ENCODE measurements around the gene ABCB8. TPM values are rescaled to one million over a fixed set of nuclear protein-coding genes. Genes with fewer than 3 reads are reported as not detected.
A peak's percentile ranks its signal among the peaks of the same experiment; 100 is the strongest.

ABCB8 gene
- total RNA-seq, 2 donors from 2014 or later: 46.6 to 49.6 TPM

DNA sequence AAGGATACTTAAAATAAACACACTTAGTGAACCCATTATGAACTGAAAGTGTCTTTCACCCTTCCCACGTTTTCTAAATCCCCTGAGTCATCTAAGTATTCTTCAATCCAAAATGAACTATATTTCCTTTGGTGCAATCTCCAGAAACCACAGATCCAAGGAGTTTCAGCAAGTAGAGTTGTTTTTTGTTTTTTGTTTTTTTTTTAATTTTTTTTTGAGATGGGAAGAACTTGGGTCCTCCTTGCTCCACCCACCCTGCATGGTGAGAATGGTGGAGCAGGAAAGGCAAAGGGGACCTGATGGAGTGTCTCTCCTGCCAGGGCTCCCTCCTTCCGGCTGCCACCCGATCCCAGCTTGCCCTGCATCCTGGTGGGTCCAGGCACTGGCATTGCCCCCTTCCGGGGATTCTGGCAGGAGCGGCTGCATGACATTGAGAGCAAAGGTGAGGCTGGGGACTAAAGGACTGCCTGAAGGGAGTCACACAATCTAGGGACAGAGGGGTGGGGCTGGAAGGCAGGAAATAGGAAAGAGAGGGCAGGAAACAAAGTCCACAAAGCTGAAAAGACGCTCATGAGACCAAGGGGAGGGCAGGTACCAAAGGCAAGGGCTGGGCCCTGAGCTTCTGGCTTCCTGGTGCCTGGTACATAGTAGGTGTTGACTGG is 16.1 kb upstream of the ABCB8 start:
- Mint-ChIP-seq H3K27me3 (ENCODE audit: low read depth) (no peaks in the 10 kb centered on the region), H3K9me3 (no peaks in the 10 kb centered on the region), H3K4me3 (peak overlapping the region; percentile 51 to 62), H3K27ac (peak overlapping the region; percentile 71), H3K36me3 (ENCODE audit: insufficient read depth in 2 of 2) (peaks cover 0 to 2% of the 10 kb centered on the region in 2 donors), H3K4me1 (ENCODE audit: low read depth) (peaks cover 78% of the 10 kb centered on the region)
- ATAC-seq (replicated peaks in 1 of 2) (no peak), DNase-seq (no peak)

DNA sequence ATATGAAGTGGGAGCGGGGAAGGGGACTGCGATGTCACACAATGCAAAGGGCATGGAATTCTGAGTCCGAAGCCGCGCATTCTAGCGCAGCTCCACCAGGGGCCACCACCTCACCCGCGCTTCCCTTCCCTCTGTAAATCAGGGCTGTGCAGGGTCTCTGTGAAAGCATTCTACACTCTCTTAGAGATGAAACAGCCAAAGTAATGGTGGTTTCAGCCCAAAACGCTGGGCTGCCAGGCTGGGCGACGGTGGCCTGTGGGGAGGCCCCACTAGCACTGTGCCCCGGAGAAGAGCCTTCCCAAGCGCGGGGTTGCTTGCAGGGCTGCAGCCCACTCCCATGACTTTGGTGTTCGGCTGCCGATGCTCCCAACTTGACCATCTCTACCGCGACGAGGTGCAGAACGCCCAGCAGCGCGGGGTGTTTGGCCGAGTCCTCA is 15.3 kb upstream of the ABCB8 start:
- no peak for DNase-seq

DNA sequence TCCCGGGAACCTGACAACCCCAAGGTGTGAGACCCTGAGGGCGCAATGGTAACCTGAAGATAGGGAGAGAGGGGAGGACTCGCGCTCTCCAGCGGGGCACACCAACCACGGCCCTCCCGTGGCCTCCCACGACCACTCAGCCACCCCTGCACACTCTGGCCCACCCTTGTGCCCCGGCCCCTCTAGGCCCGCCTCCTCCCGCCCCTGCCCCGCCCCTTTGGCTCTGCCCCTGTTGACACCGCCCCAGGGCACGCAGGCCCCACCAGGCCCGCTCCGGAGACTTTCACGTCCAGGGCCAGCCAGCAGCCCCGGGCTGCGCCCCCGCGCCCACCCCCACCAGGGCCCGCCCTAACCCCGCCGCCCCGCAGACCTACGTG is 14.9 kb upstream of the ABCB8 start:
- H3K36me3 Mint-ChIP-seq (ENCODE audit: insufficient read depth in 2 of 2): peaks cover 0 to 2% of the 10 kb centered on the region in 2 donors
- peaks cover 78% of the 10 kb centered on the region for H3K4me1 Mint-ChIP-seq (ENCODE audit: low read depth)
- H3K27me3 Mint-ChIP-seq (ENCODE audit: low read depth): peaks cover 8% of the 10 kb centered on the region
- H3K4me3 Mint-ChIP-seq: peak overlapping the region; percentile 87 to 92
- H3K9me3 Mint-ChIP-seq: no peaks in the 10 kb centered on the region
- ATAC-seq (replicated peaks in 1 of 2) (no peak), DNase-seq (no peak)
- no peak overlapping the region for H3K27ac Mint-ChIP-seq

More for the DNA sequence above, 15.3 kb upstream of the ABCB8 start:
- Mint-ChIP-seq H3K9me3 (no peaks in the 10 kb centered on the region), H3K27ac (no peak overlapping the region), H3K27me3 (ENCODE audit: low read depth) (peaks cover 4% of the 10 kb centered on the region), H3K36me3 (ENCODE audit: insufficient read depth in 2 of 2) (peaks cover 0 to 2% of the 10 kb centered on the region in 2 donors), H3K4me3 (peak overlapping the region in 1 of 2 donors; percentile 62), H3K4me1 (ENCODE audit: low read depth) (peaks cover 78% of the 10 kb centered on the region)
- ATAC-seq (replicated peaks in 1 of 2): no peak

DNA sequence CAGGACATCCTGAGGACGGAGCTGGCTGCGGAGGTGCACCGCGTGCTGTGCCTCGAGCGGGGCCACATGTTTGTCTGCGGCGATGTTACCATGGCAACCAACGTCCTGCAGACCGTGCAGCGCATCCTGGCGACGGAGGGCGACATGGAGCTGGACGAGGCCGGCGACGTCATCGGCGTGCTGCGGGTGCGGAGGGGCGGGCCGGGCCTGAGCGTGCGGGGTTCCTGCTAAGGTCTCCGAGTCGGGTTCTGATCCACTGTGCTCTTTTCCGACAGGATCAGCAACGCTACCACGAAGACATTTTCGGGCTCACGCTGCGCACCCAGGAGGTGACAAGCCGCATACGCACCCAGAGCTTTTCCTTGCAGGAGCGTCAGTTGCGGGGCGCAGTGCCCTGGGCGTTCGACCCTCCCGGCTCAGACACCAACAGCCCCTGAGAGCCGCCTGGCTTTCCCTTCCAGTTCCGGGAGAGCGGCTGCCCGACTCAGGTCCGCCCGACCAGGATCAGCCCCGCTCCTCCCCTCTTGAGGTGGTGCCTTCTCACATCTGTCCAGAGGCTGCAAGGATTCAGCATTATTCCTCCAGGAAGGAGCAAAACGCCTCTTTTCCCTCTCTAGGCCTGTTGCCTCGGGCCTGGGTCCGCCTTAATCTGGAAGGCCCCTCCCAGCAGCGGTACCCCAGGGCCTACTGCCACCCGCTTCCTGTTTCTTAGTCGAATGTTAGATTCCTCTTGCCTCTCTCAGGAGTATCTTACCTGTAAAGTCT is 14.3 kb upstream of the ABCB8 start:
- H3K9me3 Mint-ChIP-seq: no peaks in the 10 kb centered on the region
- peaks cover 78% of the 10 kb centered on the region for H3K4me1 Mint-ChIP-seq (ENCODE audit: low read depth)
- peak overlapping the region; percentile 96 for H3K27ac Mint-ChIP-seq
- peaks cover 11% of the 10 kb centered on the region for H3K27me3 Mint-ChIP-seq (ENCODE audit: low read depth)
- ATAC-seq (replicated peaks in 1 of 2): peak; percentile 71 to 72
- peak overlapping the region; percentile 87 to 92 for H3K4me3 Mint-ChIP-seq
- peak; percentile 92 to 94 for DNase-seq
- H3K36me3 Mint-ChIP-seq (ENCODE audit: insufficient read depth in 2 of 2): peaks cover 0 to 2% of the 10 kb centered on the region in 2 donors

DNA sequence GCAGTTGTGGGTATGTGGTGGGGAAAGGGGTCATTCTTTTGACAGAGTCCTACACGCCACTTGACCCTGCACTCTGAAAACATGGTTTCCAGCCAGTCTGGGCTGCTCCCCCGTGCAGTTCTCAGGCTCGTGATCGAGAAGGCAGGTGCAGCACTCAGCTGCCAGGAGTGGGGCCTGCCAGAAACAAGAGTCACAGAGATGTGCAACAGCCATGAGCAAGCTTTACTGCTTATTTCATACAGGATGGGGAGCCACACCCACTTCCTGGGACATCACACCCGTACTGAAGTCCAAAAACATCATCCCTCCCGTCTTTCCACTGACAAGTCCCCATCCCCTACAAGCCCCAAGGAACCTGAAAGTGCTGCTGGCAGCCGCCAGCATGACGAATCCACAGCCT is 13.3 kb upstream of the ABCB8 start:
- H3K36me3 Mint-ChIP-seq (ENCODE audit: insufficient read depth in 2 of 2): peaks cover 2 to 3% of the 10 kb centered on the region in 2 donors
- H3K4me1 Mint-ChIP-seq (ENCODE audit: low read depth): peaks cover 83% of the 10 kb centered on the region
- peak overlapping the region; percentile 10 for H3K27ac Mint-ChIP-seq
- DNase-seq (peak in 1 of 2 donors; percentile 37), ATAC-seq (replicated peaks in 1 of 2) (no peak)
- peak overlapping the region; percentile 87 to 92 for H3K4me3 Mint-ChIP-seq
- no peaks in the 10 kb centered on the region for H3K9me3 Mint-ChIP-seq
- H3K27me3 Mint-ChIP-seq (ENCODE audit: low read depth): peaks cover 18% of the 10 kb centered on the region

DNA sequence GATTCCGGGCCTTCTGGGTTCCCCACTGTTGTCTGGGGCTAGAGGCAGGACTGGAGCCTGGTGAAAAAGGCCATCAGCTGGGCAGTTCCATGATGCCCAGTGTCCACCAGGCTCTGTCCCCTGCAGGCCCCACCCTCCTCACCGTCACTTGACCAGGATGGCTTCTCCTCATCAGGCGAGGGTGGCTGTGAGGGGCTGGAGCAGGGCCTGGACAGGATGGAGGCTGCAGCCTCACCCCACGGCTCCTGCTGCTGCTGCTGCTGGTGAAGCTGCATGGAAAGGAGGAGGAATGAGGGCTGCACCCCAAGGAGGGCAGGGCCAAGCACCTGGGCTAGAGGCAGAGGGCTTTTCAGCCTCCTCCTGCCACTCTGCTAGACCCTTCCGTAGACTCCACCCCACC is 12.3 kb upstream of the ABCB8 start:
- ATAC-seq (replicated peaks in 1 of 2): no peak
- H3K9me3 Mint-ChIP-seq: no peaks in the 10 kb centered on the region
- DNase-seq: no peak
- no peak overlapping the region for H3K4me3 Mint-ChIP-seq
- peaks cover 28% of the 10 kb centered on the region for H3K27me3 Mint-ChIP-seq (ENCODE audit: low read depth)
- no peak overlapping the region for H3K27ac Mint-ChIP-seq
- peaks cover 73% of the 10 kb centered on the region for H3K4me1 Mint-ChIP-seq (ENCODE audit: low read depth)
- peaks cover 2 to 3% of the 10 kb centered on the region in 2 donors for H3K36me3 Mint-ChIP-seq (ENCODE audit: insufficient read depth in 2 of 2)

DNA sequence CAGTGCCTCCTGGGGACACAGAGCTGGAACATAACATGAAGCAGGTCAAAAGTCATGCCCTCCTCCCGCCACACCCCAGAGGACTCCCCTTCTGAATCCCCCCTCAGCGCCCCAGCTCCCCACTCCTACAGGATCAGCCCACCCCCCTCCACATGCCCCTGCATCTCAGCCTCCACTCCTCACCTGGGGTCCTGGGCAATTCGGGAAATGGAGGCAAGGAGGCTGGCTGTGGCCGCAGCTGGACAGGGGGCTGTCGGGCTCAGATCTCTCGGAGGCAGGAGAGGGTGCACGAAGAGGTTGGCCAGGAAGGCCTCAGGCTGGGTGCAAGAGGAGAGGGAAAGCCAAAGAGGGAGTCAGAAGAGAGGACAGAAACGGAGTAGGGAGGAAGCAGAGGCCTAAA is 11.7 kb upstream of the ABCB8 start:
- no peak overlapping the region for H3K27ac Mint-ChIP-seq
- DNase-seq (no peak), ATAC-seq (replicated peaks in 1 of 2) (no peak)
- H3K27me3 Mint-ChIP-seq (ENCODE audit: low read depth): peaks cover 30% of the 10 kb centered on the region
- H3K4me1 Mint-ChIP-seq (ENCODE audit: low read depth): peaks cover 68% of the 10 kb centered on the region
- H3K4me3 Mint-ChIP-seq: peak overlapping the region in 1 of 2 donors; percentile 53
- no peaks in the 10 kb centered on the region for H3K9me3 Mint-ChIP-seq
- H3K36me3 Mint-ChIP-seq (ENCODE audit: insufficient read depth in 2 of 2): peaks cover 2 to 3% of the 10 kb centered on the region in 2 donors

DNA sequence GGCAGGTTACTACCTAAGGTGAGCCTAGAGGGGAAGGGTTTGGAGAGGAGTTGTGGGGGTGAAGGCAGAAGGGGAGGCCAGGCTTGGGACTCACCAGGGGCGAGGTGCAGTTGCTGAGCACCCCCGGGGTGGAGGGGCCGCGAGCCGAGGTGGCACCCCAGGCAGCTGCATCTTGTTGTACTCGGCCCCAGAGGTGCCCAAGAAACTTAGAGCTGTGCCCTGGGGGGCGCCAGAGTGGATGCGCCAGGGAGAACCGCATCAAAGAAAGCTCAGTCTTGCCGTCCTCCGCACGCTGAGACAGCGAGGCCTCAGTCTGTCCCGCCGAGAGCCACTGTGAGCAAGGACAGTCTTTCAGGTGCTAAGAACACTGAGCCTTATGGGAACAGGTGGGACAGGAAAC is 11.3 kb upstream of the ABCB8 start:
- Mint-ChIP-seq H3K4me1 (ENCODE audit: low read depth) (peaks cover 63% of the 10 kb centered on the region), H3K27ac (no peak overlapping the region), H3K4me3 (peak overlapping the region; percentile 72 to 93), H3K27me3 (ENCODE audit: low read depth) (peaks cover 30% of the 10 kb centered on the region), H3K9me3 (no peaks in the 10 kb centered on the region), H3K36me3 (ENCODE audit: insufficient read depth in 2 of 2) (peaks cover 2 to 3% of the 10 kb centered on the region in 2 donors)
- ATAC-seq (replicated peaks in 1 of 2) (no peak), DNase-seq (no peak)

DNA sequence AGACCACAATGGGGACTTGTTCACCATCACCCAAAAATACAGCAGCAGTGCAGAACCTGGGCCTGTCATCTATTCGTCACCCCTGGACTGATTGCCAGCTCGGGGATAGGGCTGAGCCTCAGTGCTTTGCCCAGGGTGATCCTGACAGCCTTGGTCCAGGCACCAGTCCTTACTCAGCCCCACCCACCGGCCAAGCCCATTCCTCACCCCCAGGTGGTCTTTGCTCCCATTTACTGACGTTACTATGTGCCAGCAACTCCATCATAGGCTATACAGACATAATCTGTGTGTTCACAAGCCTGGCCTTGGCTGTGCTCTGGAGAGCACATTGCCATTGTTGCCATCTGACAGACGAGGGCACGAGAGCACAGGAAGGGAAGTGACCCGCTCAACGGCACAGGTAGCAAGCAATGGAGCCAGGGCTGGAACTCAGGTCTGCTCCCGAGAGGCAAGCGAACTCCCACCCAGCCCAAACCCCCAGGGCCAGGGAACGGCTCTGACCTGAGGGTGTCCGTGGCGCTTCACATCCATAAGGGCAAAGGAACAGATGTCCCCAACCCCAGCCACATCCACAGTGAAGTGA is 10.8 kb upstream of the ABCB8 start:
- no peak for DNase-seq
- Mint-ChIP-seq H3K36me3 (ENCODE audit: insufficient read depth in 2 of 2) (peaks cover 2 to 3% of the 10 kb centered on the region in 2 donors), H3K27ac (no peak overlapping the region)

DNA sequence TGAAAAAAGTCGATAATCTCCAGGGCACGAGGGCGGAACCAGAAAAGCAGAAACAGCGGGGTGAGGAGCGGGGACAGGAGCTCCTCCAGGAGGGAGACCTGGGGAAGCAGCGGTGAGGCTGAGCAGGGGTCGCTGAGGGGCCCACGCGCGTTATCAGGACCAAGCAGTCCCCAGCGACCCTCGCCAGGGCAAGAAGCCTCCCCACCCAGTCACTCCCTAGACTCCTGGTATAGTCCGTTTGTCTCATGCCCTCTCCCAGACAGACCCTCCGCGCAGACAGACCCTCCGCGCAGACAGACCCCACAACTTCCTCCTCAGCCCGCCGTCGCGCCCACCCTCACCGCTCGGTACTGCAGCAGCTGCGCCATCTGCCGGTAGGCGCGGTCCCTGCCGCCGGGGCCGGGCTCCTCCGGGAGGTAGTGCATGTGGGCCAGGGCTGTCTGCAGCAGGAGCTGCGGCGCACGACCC is 10.3 kb upstream of the ABCB8 start:
- Mint-ChIP-seq H3K27ac (no peak overlapping the region), H3K4me3 (peak overlapping the region; percentile 72 to 93), H3K9me3 (no peaks in the 10 kb centered on the region), H3K27me3 (ENCODE audit: low read depth) (peaks cover 30% of the 10 kb centered on the region), H3K36me3 (ENCODE audit: insufficient read depth in 2 of 2) (peaks cover 2 to 3% of the 10 kb centered on the region in 2 donors), H3K4me1 (ENCODE audit: low read depth) (peaks cover 53% of the 10 kb centered on the region)
- peak; percentile 72 to 73 for ATAC-seq (replicated peaks in 1 of 2)
- DNase-seq: peak; percentile 87 to 91

More for the DNA sequence above, 10.8 kb upstream of the ABCB8 start:
- peaks cover 58% of the 10 kb centered on the region for H3K4me1 Mint-ChIP-seq (ENCODE audit: low read depth)
- ATAC-seq (replicated peaks in 1 of 2): no peak
- H3K27me3 Mint-ChIP-seq (ENCODE audit: low read depth): peaks cover 30% of the 10 kb centered on the region
- peak overlapping the region; percentile 72 to 93 for H3K4me3 Mint-ChIP-seq
- H3K9me3 Mint-ChIP-seq: no peaks in the 10 kb centered on the region

DNA sequence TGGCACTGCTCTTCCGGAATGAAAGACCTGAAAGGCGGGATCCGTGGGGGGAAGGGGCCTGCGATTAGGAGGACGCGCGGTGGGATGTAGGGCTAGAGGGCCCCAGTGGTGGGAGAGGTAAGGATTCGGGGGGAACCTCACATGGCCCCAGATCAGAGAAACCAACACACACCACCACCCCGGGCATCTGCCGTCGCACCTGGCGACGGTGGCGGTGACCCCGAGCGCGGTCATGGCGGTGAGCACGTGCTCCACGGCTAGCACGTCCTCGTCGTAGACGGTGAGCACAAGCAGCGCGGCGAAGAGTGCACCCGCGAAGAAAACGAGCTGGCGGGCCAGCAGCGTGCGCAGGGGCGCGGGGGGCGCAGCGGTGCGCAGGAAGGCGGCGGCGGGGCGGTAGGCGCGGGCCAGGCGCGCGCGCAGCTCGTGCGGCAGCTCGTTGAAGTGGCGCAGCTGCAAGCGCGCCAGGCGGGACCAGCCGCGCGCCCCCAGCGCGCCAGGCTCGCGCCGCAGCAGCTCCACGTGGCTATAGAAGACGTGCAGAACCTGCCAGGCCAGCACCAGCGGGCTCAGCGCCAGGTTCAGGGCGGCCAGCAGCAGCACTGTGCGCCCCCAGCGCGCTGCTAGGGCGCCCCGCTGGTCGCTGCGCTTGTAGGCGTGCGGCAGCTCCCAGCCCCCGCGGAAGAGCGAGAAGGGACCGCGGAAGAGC is 9.7 kb upstream of the ABCB8 start:
- peak overlapping the region; percentile 72 to 93 for H3K4me3 Mint-ChIP-seq
- H3K9me3 Mint-ChIP-seq: no peaks in the 10 kb centered on the region

DNA sequence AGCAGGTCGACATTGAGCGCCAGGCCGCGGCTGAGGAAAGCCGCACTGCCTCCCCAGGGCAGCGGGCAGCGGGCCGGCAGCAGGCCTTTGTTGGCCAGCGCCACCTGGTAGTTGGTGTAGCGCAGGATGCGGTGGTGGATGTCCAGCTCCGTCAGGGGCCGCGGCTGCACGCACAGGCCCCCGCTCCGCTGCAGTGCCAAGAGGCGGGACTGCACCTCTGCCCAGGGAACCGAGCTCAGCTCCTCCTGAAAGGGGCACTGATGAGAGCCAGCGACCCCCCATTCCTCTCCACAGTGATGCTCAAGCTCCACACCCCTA is 9.2 kb upstream of the ABCB8 start:
- Mint-ChIP-seq H3K27me3 (ENCODE audit: low read depth) (peaks cover 30% of the 10 kb centered on the region), H3K9me3 (no peaks in the 10 kb centered on the region), H3K27ac (no peak overlapping the region), H3K36me3 (ENCODE audit: insufficient read depth in 2 of 2) (peaks cover 2 to 3% of the 10 kb centered on the region in 2 donors), H3K4me1 (ENCODE audit: low read depth) (peaks cover 49% of the 10 kb centered on the region), H3K4me3 (peak overlapping the region; percentile 72 to 77)
- no peak for ATAC-seq (replicated peaks in 1 of 2)
- DNase-seq: no peak

More for the DNA sequence above, 9.7 kb upstream of the ABCB8 start:
- DNase-seq (peak; percentile 35 to 40), ATAC-seq (replicated peaks in 1 of 2) (peak; percentile 41 to 42)
- H3K36me3 Mint-ChIP-seq (ENCODE audit: insufficient read depth in 2 of 2): peaks cover 2 to 3% of the 10 kb centered on the region in 2 donors
- H3K27me3 Mint-ChIP-seq (ENCODE audit: low read depth): peaks cover 30% of the 10 kb centered on the region
- peaks cover 51% of the 10 kb centered on the region for H3K4me1 Mint-ChIP-seq (ENCODE audit: low read depth)
- H3K27ac Mint-ChIP-seq: no peak overlapping the region
